Islet of Langerhans (tissue), 1 donor: ENCODE results near the gene FKRP.
"Not testable (repeated sequence)": the region's sequence is repeated elsewhere in the genome, so short reads cannot be mapped to it uniquely, and the experiment has no call there.

Experiments used
- FAIRE-seq: peaks from one replicate; lab custom pipeline; 2011; peaks lifted over from hg19 to GRCh38; lab: Jason Lieb, UNC

FKRP gene

DNA sequence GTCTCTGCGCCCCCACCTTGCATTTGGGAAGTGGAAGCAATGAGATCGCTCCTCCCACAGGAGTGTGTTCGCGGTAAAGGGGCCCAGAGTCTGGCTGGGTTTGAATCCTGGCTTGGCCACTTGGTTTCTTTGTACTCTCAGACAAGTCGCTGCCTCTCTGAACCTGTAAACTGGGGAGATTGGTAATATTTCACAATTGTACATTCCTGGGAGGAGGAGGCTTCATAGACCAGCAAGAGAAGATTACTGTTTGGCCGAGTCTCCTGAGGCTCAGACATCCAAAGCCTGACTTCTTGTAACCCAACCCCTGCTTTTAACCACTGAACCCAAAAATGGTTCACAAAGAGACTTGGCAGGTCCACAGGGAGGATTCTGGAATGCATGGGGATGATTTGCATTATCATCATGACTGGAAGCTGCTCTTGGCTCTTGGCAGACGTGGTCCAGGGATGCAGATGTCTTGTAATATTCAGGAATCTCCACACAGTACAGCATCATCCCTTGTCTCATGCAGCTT is 14.0 kb downstream of the FKRP start:
- no peak for FAIRE-seq

- FAIRE-seq, result no peak
These were observed 14.5 kb downstream of the FKRP start for GRCh38 chr19:46760363-46760762.

- FAIRE-seq, result not testable (repeated sequence)
These were observed 15.0 kb downstream of the FKRP start for GRCh38 chr19:46760897-46761296.

GRCh38 chr19:46761418-46761831 is 15.6 kb downstream of the FKRP start:
- no peak for FAIRE-seq

GRCh38 chr19:46762245-46762890 is 16.5 kb downstream of the FKRP start:
- no peak for FAIRE-seq

DNA sequence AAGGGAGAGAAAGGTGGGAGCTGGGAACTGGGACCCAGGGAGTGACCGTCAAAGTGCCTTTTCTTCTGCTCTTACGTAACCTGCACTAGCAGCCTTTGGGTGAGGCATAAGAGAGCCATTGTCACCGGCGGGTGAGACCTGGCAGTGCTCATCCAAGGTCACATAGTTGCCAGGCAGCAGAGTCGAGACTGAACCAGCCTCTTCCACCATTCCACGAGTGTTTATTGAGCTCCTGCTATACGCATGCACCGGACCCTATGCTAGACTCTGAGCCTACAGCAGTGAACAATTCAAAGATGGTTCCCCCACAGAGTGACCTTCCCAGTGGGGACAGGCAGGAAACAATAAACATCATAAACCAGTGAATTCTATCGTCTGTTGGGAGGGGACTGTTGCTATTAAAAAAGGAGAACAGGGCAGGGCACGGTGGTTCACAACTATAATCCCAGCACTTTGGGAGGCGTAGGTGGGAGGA is 19.0 kb downstream of the FKRP start:
- FAIRE-seq, result no peak

GRCh38 chr19:46766569-46767317 is 20.9 kb downstream of the FKRP start:
- FAIRE-seq, result no peak

- FAIRE-seq, result not testable (repeated sequence)
These were observed 22.9 kb downstream of the FKRP start for GRCh38 chr19:46768746-46769145.

- FAIRE-seq, result no peak
These were observed 26.5 kb downstream of the FKRP start for GRCh38 chr19:46772170-46773017.

DNA sequence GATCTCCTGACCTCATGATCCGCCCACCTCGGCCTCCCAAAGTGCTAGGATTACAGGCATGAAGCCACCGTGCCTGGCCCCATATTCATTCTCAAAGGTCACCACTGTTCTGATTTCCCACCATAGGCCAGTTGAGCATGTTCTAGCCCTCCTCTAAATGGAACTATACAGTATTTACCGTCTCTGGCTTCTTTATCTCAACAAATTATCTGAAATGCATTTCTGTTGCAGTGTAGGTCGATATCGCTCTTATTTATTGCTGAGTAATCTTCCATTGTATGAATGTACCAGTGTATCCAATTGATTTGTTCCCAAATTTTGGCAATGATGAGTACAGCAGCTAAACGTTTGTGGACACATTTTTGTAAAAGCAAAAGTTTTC is 27.2 kb downstream of the FKRP start:
- no peak for FAIRE-seq

DNA sequence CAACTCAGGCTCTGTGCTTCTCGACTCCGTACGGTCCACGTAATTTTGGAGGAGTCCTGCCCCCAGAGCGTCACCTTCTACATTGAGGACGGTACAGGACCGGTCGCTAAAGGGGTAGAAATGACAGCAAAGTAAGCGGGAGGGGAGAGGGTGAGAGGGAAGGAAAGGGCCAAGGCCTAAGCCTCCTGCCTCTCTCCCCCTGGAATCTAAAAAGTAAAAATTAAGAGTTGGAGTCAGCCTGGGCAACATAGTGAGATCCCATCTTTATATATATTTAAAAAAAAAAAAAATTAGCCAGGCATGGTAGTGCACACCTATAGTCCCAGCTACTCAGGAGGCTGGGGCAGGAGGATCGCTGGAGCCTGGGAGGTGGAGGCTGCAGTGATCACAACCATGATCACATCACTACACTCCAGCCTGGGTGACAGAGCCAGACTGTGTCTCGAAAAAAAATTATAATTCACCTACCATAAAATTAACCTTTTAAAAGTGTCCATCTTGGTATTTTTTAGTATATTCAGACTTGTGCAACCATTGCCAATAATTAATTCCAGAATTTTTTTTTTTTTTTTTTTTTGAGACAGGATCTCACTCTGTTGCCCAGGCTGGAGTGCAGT is 29.9 kb downstream of the FKRP start:
- no peak for FAIRE-seq

- no peak for FAIRE-seq
These were observed 31.4 kb downstream of the FKRP start for GRCh38 chr19:46776927-46777911.

DNA sequence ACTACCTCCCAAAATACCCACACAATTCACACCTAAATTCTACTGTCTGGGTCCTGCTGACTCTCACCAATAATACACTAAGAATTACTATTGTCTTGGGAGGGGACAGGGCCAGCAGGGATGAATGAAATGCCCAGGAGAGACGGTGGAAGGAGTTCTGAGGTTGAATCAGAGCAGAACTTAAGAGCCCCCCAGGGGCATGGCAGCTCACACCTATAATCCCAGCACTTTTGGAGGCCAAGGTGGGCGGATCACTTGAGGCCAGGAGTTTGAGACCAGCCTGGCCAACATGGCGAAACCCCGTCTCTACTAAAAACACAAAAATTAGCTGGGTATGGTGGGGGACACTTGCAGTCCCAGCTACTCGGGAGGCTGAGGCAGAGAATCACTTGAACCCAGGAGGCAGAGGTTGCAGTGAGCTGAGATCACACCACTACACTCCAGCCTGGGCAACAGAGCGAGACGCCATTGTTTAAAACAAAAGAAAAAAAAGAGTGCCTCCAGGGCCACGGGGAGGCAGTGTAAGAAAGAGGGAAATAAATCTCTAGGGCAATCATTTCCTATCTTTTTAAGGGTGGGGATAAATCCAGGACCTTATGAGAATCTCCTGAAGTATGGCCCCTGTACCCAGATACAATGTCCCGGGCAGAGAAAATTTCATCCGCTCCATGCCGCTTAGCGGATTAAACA is 32.2 kb downstream of the FKRP start:
- not testable (repeated sequence) for FAIRE-seq

- FAIRE-seq, result no peak
These were observed 36.6 kb downstream of the FKRP start for GRCh38 chr19:46782355-46783019.

- FAIRE-seq, result no peak
These were observed 37.8 kb downstream of the FKRP start for GRCh38 chr19:46783670-46784069.

DNA sequence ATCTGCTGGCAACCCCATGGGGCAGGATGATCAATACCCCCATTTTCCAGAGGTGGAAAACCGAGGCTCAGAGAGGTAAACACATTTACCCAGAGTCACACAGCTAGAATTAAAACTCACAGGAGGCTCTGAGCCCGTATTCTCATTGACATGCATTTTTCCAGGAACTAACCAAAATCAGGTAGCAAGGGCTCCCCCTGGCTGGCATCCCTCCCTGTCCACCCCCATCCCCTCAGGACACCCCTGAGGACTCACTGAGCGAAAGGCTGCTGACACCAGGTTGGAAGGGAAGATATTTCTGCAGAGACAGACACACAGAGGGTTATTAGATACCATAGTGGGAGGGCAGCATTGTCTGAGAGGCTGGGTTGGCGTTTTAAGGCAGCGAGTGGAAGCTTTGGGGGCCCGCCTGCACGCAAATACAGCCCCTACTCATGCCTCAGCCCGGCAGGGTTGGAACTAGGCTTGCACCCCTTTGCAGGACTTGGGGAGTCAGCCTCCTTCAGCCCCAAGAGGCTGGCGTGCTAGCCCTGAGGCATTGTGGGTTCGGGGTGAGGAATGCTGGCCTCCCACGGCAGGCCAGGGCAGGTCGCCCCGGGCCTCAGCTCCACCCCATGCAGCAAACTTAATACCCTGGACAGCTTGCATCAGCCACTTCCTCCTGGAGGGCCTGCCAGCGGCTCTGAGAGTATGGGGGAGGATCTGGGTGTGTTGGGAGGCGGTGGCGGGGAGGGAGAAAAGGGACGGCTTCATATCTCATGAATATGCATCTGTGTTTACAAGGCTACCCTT is 38.6 kb downstream of the FKRP start:
- FAIRE-seq, result no peak

DNA sequence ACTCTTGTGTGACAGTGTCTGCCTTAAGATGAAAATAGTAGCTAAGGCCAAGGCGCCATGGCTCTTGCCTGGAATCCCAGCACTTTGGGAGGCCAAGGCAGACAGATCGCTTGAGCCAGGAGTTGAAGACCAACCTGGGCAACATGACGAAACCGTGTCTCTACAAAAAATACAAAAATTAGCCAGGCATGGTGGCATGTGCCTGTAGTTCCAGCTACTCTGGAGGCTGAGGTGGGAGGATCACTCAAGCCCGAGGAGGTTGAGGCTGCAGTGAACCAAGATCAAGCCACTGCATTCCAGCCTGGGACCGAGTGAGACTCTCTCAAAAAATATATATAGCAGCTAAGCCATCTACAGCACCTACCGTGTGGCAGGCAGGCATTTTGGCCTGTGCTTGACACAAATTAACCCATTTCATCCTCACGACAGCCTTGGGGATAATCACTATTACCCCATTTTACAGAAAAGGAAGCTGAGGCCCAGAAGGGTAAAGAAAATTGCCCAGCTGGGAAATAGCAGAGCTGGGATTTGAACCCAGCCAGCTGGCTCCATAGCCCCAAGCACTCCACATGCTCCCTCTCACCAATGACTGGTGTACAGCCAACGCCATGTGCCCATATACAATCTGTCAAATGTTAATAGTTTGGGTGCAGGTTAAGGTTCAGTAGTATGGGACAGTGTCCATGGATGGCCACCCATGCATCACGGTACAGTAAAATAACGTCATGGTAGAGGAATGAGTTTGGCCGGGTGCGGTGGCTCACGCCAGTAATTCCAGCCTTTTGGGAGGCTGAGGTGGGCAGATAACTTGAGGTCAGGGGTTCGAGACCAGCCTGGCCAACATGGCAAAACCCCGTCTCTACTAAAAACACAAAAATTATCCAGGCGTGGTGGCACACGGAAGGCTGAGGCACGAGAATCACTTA is 39.5 kb downstream of the FKRP start:
- no peak for FAIRE-seq

DNA sequence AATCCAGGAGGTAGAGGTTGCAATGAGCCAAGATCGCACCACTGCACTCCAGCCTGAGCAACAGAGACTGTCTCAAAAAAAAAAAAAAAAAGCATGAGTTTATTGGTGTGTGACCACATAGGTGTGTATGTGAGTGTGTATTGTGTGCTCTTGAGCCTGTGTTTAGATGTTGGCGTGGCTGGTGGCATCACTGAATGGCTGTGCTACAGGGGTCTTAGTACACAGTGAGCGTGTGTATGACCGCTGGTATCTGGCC is 40.1 kb downstream of the FKRP start:
- no peak for FAIRE-seq
